Neural cell (in vitro differentiated cells): Measurements from ENCODE around the gene RASL11B. TPM values are rescaled to one million over a fixed set of nuclear protein-coding genes. Genes with fewer than 3 reads are reported as not detected.

Experiments
- H2AFZ ChIP-seq: fragments of 200-600, 300-800 bp; sonication (generic), shearing (Covaris generic); 2 replicates; pipeline ENCODE4 v1.6.0; 2014; ENCODE audit warnings: low read depth, mild to moderate bottlenecking, antibody characterized with exemption, low read length, moderate library complexity
- H3F3A ChIP-seq: fragments of 200-600 bp; shearing (Covaris generic); 2 replicates; pipeline ENCODE4 v1.6.1; 2016; ENCODE audit warnings: mild to moderate bottlenecking, moderate library complexity, mixed read lengths, antibody characterized with exemption, low read length; ENCODE audit not compliant: insufficient read depth, poor library complexity, severe bottlenecking
- H3K27ac ChIP-seq: fragments of 200-600, 300-800 bp; sonication (generic), shearing (Covaris generic); 2 replicates; pipeline ENCODE4 v1.5.1; 2014; ENCODE audit warnings: mild to moderate bottlenecking, low read length, moderate library complexity
- H3K27me3 ChIP-seq: fragments of 300-800, 200-600 bp; sonication (generic), shearing (Covaris generic); 2 replicates; pipeline ENCODE4 v1.6.0; 2014; ENCODE audit warnings: mild to moderate bottlenecking, low read depth, low read length, moderate library complexity; ENCODE audit not compliant: insufficient read depth
- H3K36me3 ChIP-seq: fragments of 300-800, 200-600 bp; sonication (generic), shearing (Covaris generic); 2 replicates; pipeline ENCODE4 v1.5.1; 2014; ENCODE audit warnings: mild to moderate bottlenecking, antibody characterized with exemption, low read length, moderate library complexity; ENCODE audit not compliant: insufficient read depth
- H3K4me2 ChIP-seq: fragments of 300-800, 200-600 bp; sonication (generic), shearing (Covaris generic); 2 replicates; pipeline ENCODE4 v1.6.0; 2014; ENCODE audit warnings: mild to moderate bottlenecking, low read length
- H3K4me3 ChIP-seq: fragments of 300-800, 200-600 bp; sonication (generic), shearing (Covaris generic); 2 replicates; pipeline ENCODE4 v1.5.1; 2014; ENCODE audit warnings: mild to moderate bottlenecking, low read length, moderate library complexity
- H3K79me2 ChIP-seq: fragments of 200-600 bp; shearing (Covaris generic); replicated peaks from 2 replicates; pipeline ENCODE4 v1.6.0; 2014; ENCODE audit warnings: mild to moderate bottlenecking, low read length, moderate library complexity; ENCODE audit not compliant: insufficient read depth
- H3K9ac ChIP-seq: fragments of 300-800, 200-600 bp; sonication (generic), shearing (Covaris generic); 2 replicates; pipeline ENCODE4 v1.6.1; 2016; ENCODE audit warnings: mild to moderate bottlenecking, low read length, mixed read lengths
- H3K9me2 ChIP-seq: fragments of 200-600 bp; shearing (Covaris generic); 2 replicates; pipeline ENCODE4 v1.6.1; 2016; ENCODE audit warnings: mild to moderate bottlenecking, low read length, mixed read lengths; ENCODE audit not compliant: insufficient read depth
- H3K9me3 ChIP-seq: fragments of 200-600, 300-800 bp; sonication (generic), shearing (Covaris generic); 2 replicates; pipeline ENCODE4 v1.6.1; 2016; ENCODE audit warnings: mild to moderate bottlenecking, mixed run types, low read length, moderate library complexity, mixed read lengths
- H4K20me1 ChIP-seq: fragments of 200-600 bp; shearing (Covaris generic); 2 replicates; pipeline ENCODE4 v1.6.1; 2016; ENCODE audit warnings: mild to moderate bottlenecking, mixed run types; ENCODE audit not compliant: insufficient read depth
- EP300 ChIP-seq: fragments of 450-650 bp; conservative IDR thresholded peaks from 2 replicates; pipeline ENCODE4 v1.6.1; 2014; ENCODE audit warnings: antibody characterized with exemption, mild to moderate bottlenecking, moderate library complexity; ENCODE audit not compliant: poor library complexity, severe bottlenecking
- EZH2 ChIP-seq: fragments of 200-600, 300-800 bp; shearing (Covaris generic), sonication (generic); IDR thresholded peaks from 2 replicates; pipeline ENCODE4 v1.6.1; 2014; ENCODE audit warnings: antibody characterized with exemption, low read length, borderline replicate concordance, mild to moderate bottlenecking; ENCODE audit not compliant: insufficient read depth, poor library complexity, severe bottlenecking
- MXI1 ChIP-seq: fragments of 450-650 bp; conservative IDR thresholded peaks from 2 replicates; pipeline ENCODE4 v1.6.1; 2014; ENCODE audit warnings: antibody characterized with exemption, mild to moderate bottlenecking; ENCODE audit not compliant: poor library complexity, severe bottlenecking
- POLR2AphosphoS5 ChIP-seq: IDR thresholded peaks from 2 replicates; pipeline ENCODE4 v1.6.1; 2012
- RAD21 ChIP-seq: fragments of 450-650 bp; conservative IDR thresholded peaks from 2 replicates; pipeline ENCODE4 v1.6.1; 2014; ENCODE audit warnings: antibody characterized with exemption, mild to moderate bottlenecking, moderate library complexity
- SMC3 ChIP-seq: fragments of 450-650 bp; conservative IDR thresholded peaks from 2 replicates; pipeline ENCODE4 v1.6.1; 2014; ENCODE audit warnings: antibody characterized with exemption, mild to moderate bottlenecking, moderate library complexity; ENCODE audit not compliant: poor library complexity
- TAF1 ChIP-seq: IDR thresholded peaks from 2 replicates; pipeline ENCODE4 v1.6.1; 2012; ENCODE audit warnings: low read depth
- polyA plus RNA-seq: library from polyadenylated mRNA; depleted of rRNA; stranded (reverse); fragments of >200 nt; gene quantifications from 2 replicates; pipeline ENCODE4 v1.2.3, GENCODE V29; 2014
- TF ChIP-seq, protein P1 (sequence below): fragments of 450-650 bp; IDR thresholded peaks from 2 replicates; pipeline ENCODE4 v1.5.1; 2014; ENCODE audit warnings: antibody characterized with exemption, mild to moderate bottlenecking, moderate library complexity; ENCODE audit not compliant: poor library complexity, severe bottlenecking
- TF ChIP-seq, protein P2 (sequence below): IDR thresholded peaks from 2 replicates; pipeline ENCODE4 v1.6.1; 2012; ENCODE audit warnings: borderline replicate concordance

RASL11B gene
- polyA plus RNA-seq, 1 donor from 2014 or later: 2.1 TPM

- no peaks in the 10 kb centered on the region for H3K79me2 ChIP-seq
- no peaks in the 10 kb centered on the region for H4K20me1 ChIP-seq
- no peaks in the 10 kb centered on the region for H3K36me3 ChIP-seq
- no peak overlapping the region for H3K27ac ChIP-seq
- H2AFZ ChIP-seq: no peak overlapping the region
- no peak overlapping the region for H3K4me3 ChIP-seq
- no peaks in the 10 kb centered on the region for H3F3A ChIP-seq
- H3K27me3 ChIP-seq: no peaks in the 10 kb centered on the region
- H3K9me3 ChIP-seq: no peaks in the 10 kb centered on the region
- no peak overlapping the region for H3K4me2 ChIP-seq
- H3K9me2 ChIP-seq: no peaks in the 10 kb centered on the region
- H3K9ac ChIP-seq: no peak overlapping the region
- TF ChIP-seq, protein P1, sequence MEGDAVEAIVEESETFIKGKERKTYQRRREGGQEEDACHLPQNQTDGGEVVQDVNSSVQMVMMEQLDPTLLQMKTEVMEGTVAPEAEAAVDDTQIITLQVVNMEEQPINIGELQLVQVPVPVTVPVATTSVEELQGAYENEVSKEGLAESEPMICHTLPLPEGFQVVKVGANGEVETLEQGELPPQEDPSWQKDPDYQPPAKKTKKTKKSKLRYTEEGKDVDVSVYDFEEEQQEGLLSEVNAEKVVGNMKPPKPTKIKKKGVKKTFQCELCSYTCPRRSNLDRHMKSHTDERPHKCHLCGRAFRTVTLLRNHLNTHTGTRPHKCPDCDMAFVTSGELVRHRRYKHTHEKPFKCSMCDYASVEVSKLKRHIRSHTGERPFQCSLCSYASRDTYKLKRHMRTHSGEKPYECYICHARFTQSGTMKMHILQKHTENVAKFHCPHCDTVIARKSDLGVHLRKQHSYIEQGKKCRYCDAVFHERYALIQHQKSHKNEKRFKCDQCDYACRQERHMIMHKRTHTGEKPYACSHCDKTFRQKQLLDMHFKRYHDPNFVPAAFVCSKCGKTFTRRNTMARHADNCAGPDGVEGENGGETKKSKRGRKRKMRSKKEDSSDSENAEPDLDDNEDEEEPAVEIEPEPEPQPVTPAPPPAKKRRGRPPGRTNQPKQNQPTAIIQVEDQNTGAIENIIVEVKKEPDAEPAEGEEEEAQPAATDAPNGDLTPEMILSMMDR: no peak
- TF ChIP-seq, protein P2, sequence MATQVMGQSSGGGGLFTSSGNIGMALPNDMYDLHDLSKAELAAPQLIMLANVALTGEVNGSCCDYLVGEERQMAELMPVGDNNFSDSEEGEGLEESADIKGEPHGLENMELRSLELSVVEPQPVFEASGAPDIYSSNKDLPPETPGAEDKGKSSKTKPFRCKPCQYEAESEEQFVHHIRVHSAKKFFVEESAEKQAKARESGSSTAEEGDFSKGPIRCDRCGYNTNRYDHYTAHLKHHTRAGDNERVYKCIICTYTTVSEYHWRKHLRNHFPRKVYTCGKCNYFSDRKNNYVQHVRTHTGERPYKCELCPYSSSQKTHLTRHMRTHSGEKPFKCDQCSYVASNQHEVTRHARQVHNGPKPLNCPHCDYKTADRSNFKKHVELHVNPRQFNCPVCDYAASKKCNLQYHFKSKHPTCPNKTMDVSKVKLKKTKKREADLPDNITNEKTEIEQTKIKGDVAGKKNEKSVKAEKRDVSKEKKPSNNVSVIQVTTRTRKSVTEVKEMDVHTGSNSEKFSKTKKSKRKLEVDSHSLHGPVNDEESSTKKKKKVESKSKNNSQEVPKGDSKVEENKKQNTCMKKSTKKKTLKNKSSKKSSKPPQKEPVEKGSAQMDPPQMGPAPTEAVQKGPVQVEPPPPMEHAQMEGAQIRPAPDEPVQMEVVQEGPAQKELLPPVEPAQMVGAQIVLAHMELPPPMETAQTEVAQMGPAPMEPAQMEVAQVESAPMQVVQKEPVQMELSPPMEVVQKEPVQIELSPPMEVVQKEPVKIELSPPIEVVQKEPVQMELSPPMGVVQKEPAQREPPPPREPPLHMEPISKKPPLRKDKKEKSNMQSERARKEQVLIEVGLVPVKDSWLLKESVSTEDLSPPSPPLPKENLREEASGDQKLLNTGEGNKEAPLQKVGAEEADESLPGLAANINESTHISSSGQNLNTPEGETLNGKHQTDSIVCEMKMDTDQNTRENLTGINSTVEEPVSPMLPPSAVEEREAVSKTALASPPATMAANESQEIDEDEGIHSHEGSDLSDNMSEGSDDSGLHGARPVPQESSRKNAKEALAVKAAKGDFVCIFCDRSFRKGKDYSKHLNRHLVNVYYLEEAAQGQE: no peak
- TF ChIP-seq EP300 (no peak), SMC3 (no peak), RAD21 (no peak), EZH2 (no peak), TAF1 (no peak), POLR2AphosphoS5 (no peak), MXI1 (no peak)
Observed at GRCh38 chr4:52892880-52893279, 30.8 kb downstream of the RASL11B start.

DNA sequence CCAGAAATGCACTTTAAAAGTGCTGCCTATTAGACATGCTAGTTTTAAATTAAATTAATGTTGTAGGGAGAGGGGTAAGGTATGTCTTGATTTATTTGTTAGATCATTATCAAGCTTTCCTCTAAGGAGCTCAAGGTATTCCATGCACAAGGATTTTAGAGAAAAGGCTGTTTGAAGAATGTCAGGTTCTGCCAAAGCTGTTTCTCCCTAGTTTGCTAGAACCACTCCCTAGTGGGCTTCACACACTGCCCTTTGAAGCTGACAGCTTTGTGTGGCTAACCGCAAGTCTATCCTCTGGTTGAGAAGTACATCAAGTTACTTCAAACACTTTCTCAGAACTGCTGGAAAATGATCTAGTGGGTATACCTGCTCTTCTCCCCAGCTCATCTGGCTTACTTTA is 32.3 kb downstream of the RASL11B start:
- Histone ChIP-seq H3K9me3 (no peaks in the 10 kb centered on the region), H3K79me2 (no peaks in the 10 kb centered on the region), H3K27ac (no peak overlapping the region), H3K9me2 (no peaks in the 10 kb centered on the region), H3K36me3 (no peaks in the 10 kb centered on the region), H4K20me1 (no peaks in the 10 kb centered on the region), H3K9ac (no peak overlapping the region), H3F3A (no peaks in the 10 kb centered on the region), H3K4me2 (no peak overlapping the region), H2AFZ (no peak overlapping the region), H3K27me3 (no peaks in the 10 kb centered on the region), H3K4me3 (no peak overlapping the region)
- TF ChIP-seq SMC3: no peak
- TF ChIP-seq, protein P2: no peak
- TF ChIP-seq, protein P1: no peak
- no peak for TF ChIP-seq MXI1
- TF ChIP-seq RAD21: no peak
